Left colon (tissue), 2 donors: ENCODE data around the gene UBTD2. TPM values are rescaled to one million over a fixed set of nuclear protein-coding genes. Genes with fewer than 3 reads are reported as not detected.
"Not testable (repeated sequence)": the region's sequence is repeated elsewhere in the genome, so short reads cannot be mapped to it uniquely, and the experiment has no call there.

Experiments used
- ATAC-seq: fragments of 200-7000 bp; cut with Tn5 transposase; one replicate; pipeline ENCODE4 v1.9.1; 2020; ENCODE audit warnings: mild to moderate bottlenecking, moderate library complexity
- DNase-seq, 2 donors: peaks; one replicate each; pipeline ENCODE4 v3.0.0-alpha.2; 2020
- intact Hi-C, 2 donors: fragments of 100-400 bp; cut with DNase I in 1 of 2; cut with micrococcal nuclease in 1 of 2; formaldehyde crosslinking; loops; one replicate each; pipeline versions ENCODE4 v1.11.2 to v1.14.0; 2022; cut with DNase I, micrococcal nuclease
- total RNA-seq, 2 donors: library from RNA; stranded (reverse); fragmentation: NEBNext Ultra II Directional; extraction: Animal tissue kit (Norgen Biotek cat#: 25700); gene quantifications; one replicate each; pipeline ENCODE4 v1.2.1, GENCODE V29; 2021
- donor health status: DM: no; HTN: no; CAD: no.
- donor health status: DM: yes; HTN: yes; CAD: no.

The UBTD2 gene
- total RNA-seq, 2 donors from 2014 or later: 20.9 to 25.1 TPM

GRCh38 chr5:172216345-172216744 lies 67.2 kb downstream of the UBTD2 start:
- intact Hi-C loops: no loop called here
- DNase-seq (no peak), ATAC-seq (no peak)

DNA sequence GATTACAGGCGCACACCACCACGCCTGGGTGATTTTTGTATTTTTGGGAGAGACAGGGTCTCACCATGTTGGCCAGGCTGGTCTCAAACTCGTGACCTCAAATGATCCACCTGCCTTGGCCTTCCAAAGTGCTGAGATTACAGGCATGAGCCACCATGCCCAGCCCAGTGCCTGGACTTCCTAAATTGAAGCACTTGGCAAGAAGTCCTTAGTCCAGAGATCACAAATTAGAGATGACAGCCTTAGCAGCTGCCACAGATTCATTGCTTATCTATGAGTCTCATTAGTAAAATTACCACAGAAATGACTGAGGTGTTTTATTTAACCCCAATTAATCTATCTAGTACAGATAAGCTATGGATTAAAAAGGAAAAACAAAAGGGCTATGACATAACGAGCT lies 70.4 kb downstream of the UBTD2 start:
- no peak for DNase-seq
- no peak for ATAC-seq
- intact Hi-C loops: no loop called here

GRCh38 chr5:172211676-172212075 lies 71.9 kb downstream of the UBTD2 start:
- ATAC-seq (no peak), DNase-seq (no peak)
- intact Hi-C loops: no loop called here

DNA sequence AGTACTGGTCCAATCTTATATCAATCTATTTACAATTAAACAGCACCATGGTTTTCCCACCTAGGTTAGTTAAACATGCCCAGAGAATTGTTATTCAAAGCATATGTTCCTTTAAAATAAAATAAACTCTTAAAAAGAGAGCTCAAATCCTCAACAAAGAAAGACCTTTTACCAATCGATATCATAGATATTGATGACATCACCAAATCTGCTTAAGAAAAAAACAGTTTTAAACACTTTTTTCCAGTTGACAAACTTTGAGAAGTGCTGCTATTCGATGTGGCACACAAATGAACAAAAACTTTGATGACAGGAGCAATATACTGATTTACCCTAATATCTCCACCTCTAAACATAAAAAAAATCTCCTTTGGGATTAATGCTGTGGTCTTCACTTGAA lies 73.8 kb downstream of the UBTD2 start:
- intact Hi-C loops: no loop called here
- DNase-seq (no peak), ATAC-seq (no peak)

- intact Hi-C loops: no loop called here
- DNase-seq (no peak), ATAC-seq (no peak)
Measured at GRCh38 chr5:172207511-172207910, 76.1 kb downstream of the UBTD2 start.

GRCh38 chr5:172205984-172206383 lies 77.6 kb downstream of the UBTD2 start:
- ATAC-seq, intact Hi-C loops, DNase-seq: not testable (repeated sequence)

DNA sequence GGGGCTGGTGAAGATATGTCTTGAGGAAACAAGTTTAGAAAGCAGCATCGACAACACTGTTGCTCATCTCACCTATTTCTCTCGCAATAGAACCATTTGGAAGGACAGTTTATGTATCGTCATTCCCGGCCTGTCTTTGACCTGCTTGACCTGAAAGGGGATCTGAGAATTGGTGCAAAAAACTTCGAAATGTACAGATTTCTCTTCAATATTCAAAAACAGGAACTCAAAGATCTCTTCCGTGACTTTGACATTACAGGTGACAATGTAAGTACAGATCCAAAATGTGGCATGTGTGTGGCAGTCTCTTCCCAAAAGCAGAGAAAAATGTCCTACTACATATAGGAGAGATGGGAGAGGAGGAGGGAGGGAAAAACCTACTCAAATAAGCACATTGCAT lies 83.1 kb downstream of the UBTD2 start:
- DNase-seq: no peak
- ATAC-seq: no peak
- intact Hi-C loops: no loop called here

GRCh38 chr5:172199446-172199845 lies 84.1 kb downstream of the UBTD2 start:
- ATAC-seq (no peak), DNase-seq (no peak)
- intact Hi-C loops: loop anchor here in 1 of 2 donors (10.0 kb wide), 2 partner anchors 85 to 285 kb away; partner anchors contain the start of gene UBTD2

DNA sequence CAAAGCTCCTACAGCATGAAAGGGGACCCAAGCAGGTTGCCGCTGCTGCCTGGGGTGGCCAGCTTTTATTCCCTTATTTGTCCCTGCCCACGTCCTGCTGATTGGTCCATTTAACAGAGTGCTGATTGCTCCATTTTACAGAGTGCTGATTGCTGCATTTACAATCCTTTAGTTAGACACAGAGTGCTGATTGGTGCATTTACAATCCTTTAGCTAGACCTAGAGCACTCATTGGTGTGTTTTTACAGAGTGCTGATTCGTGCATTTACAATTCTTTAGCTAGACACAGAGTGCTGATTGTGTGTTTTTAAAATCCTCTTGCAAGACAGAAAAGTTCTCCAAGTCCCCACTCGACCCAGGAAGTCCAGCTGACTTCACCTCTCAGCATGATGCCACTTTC lies 85.8 kb downstream of the UBTD2 start:
- ATAC-seq, DNase-seq: not testable (repeated sequence)
- intact Hi-C loops: loop anchor here in 1 of 2 donors (10.0 kb wide), 2 partner anchors 87 to 283 kb away; partner anchors contain the start of gene UBTD2

DNA sequence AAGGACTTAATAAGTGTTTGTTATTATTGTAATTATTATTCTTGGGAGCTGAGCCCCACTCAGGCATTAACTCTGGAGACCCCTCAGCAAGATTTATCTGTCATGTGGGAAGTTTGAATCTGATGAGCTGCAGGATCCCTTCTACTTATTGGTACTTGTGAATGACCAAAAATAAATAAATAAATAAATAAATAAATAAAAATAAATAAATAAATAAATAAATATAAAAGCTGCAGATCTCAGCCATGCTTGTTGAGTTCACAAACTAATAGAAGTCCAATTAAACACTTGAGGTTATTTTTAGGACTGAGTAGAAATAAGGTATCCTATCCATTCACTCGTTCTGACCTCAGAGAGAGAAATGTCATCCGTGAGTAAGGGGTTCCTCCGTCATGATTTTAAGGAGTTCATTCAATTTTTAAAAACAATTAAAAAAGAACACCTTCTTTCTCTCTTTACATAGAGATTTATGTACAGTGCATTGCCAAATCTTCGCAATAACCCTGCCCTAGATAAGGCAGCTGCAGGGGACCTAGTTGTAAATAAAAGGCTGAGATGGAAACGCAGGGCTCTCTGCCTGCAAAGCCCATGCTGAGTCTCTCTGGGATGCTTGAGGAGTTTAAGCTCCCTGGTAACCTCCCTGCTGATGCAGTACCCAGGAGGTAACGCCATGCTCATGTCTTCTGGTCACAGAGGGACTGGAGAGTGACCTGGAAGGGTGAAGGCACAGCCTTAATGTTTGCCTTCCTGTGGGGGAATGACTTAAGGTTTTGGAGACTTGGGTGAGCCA lies 88.4 kb downstream of the UBTD2 start:
- intact Hi-C loops: loop anchor here in 1 of 2 donors (10.0 kb wide), 2 partner anchors 90 to 280 kb away; partner anchors contain the start of gene UBTD2
- DNase-seq: no peak

GRCh38 chr5:172193872-172194271 lies 89.7 kb downstream of the UBTD2 start, which contains the start of gene EFCAB9:
EFCAB9 (plus strand) TSS chr5:172194172; CDS start chr5:172194173, 1 bp downstream.
- ATAC-seq (no peak), DNase-seq (no peak)
- intact Hi-C loops: loop anchor here in 1 of 2 donors (10.0 kb wide), 2 partner anchors 91 to 279 kb away; partner anchors contain the start of gene UBTD2

More for the DNA sequence above, 88.4 kb downstream of the UBTD2 start:
- ATAC-seq: no peak

GRCh38 chr5:172189693-172190296 lies 93.8 kb downstream of the UBTD2 start:
- DNase-seq (no peak), ATAC-seq (no peak)
- intact Hi-C loops: loop anchor here (5.0 to 10.0 kb wide), 4 partner anchors 75 to 275 kb away; partner anchors contain the start of gene UBTD2 (in 1 of the 2)

DNA sequence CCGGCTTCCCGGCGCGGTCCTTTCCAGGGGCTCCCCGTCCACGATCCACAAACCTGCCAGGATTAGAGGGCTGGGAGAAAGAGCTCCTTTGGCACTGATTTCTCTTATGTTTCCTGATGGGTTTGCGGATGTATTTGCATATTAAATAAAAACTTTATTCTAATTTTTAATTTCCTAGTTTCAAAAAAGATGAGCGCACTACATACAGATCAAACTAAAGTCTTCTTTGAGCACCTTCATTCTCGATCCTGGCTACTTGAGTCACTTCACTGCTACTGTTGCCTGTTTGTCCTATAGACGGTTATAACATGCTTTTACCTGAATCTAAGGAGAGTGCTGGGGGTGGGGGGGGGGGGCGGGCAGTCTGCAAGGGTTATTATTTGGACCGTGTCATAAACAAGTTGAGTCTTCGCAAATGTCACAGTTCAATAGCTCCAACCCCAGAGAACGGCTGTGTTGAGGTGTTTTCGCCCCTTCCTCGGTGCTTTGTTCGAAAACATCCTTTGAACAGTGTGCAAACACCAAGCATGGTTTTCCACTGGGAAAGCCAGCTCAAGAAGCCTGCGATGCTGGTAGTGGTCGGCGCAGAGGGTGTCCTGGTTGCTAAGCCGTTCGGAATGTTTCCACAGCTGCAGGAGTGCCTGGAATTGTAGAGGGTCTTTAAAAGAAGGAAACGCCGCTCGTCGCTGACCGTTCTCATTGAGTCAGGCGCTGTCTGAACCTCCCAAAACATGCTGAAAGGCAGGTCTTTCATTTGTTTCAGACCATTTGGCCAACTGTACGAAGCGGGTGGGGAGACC lies 94.5 kb downstream of the UBTD2 start:
- intact Hi-C loops: loop anchor here (5.0 to 10.0 kb wide), 2 partner anchors 74 to 82 kb away; no protein-coding TSS in a partner anchor
- ATAC-seq (no peak), DNase-seq (no peak)

DNA sequence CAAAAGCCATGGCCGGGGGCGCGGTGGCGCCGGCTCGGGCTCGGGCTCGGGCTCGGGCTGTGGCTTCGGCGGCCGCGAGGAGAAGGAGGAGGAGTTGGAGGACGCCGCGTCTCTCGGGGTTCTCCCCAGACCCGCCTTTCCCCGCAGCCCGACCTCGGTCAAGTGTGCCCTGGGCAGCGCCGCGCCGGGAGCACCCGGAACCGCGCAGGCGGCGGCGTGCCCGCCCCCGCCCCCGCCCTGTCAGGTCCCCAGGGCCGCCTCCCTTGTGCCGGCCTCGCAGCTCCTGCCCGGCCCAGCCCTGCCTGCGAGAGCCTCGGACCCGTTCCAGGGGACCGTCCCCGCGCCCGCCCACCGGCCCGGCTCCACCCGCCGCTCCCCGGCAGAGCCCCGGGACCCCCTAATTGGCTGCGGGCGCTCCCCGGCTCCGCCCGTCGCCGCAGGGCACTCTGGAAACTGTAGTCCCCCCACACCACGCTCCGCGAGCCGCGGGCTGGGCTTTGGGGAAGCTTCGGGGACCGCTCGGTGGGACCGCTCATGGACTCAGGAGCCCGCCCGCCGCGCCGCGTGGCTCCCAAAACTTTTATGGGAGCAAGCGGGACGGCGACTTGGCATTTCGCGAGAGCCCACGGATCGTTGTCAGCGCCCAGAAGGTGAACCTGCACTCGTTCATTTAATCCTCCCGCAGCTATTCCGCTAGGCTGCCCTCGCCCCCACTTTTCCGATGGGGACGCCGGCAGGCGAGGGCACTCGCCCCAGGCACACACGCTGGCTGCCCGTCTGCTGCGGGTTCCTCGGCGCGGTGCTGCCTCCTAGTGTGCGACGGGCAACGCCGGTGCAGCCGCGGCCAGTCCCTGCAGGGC lies 95.3 kb downstream of the UBTD2 start, which contains the start of gene STK10:
STK10 (minus strand) TSS at position 192 of the 860 bp plus-strand sequence; CDS start at position 10, 182 bp downstream.
- peak; percentile 92 for DNase-seq
- intact Hi-C loops: loop anchor here (5.0 to 10.0 kb wide), 2 partner anchors 73 to 81 kb away; no protein-coding TSS in a partner anchor
- peak; percentile 83 for ATAC-seq

- ATAC-seq (peak; percentile 61), DNase-seq (peak; percentile 76 to 82)
- intact Hi-C loops: loop anchor here (5.0 to 10.0 kb wide), 2 partner anchors 73 to 80 kb away; no protein-coding TSS in a partner anchor
Measured at GRCh38 chr5:172187118-172188032, 96.2 kb downstream of the UBTD2 start.

DNA sequence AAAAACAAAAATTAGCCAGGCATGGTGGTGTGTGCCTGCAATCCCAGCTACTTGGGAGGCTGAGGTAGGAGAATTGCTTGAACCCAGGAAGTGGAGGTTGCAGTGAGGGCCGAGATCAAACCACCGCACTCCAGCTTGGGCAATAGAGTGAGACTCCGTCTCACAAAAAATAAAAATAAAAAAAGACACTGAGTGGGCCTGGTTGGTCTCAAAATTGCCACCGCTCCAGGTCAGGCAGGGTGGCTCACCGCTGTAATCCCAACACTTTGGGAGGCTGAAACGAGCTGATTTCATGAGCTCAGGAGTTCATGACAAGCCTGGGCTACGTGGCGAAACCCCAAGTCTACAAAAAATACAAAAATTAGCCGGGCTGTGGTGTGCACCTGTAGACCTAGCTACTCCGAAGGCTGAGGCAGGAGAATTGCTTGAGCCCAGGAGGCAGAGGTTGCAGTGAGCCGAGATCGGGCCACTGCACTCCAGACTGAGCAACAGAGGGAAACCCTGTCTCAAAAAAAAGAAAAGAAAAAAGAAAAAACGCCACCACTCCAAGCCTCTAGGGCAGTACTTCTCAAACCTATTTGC lies 97.4 kb downstream of the UBTD2 start:
- ATAC-seq (no peak), DNase-seq (no peak)
- intact Hi-C loops: loop anchor here (5.0 to 10.0 kb wide), 2 partner anchors 71 to 79 kb away; no protein-coding TSS in a partner anchor
